ENCODE measurements around the gene TRIM63. TPM values are rescaled to one million over a fixed set of nuclear protein-coding genes. Genes with fewer than 3 reads are reported as not detected.

The TRIM63 gene
- total and polyA plus RNA-seq, 2 of the 8 experiments (the other 6 are each of a cell fraction or from before 2014, with no cell fraction given): not detected

DNA sequence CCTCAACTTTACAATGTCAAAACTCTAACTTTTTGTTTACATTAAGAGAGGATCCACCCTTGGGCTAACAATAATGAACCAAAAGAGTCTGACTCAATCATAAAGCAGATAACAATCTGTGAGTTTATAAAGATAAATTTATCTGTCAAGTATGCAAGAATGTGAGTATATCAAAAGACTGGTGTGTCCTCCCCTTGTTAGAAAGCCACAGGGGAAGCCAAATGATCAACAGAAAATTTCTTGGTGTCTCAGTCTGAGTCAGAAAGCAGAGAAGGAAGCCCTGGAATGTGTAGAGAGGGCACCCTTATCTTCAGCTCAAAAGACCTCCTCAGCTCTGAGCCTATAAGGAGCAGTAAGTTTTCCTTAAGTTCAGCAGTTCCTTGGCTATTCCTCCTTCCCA lies 30.3 kb upstream of the TRIM63 start:
- no peak for FAIRE-seq
- H4K20me1 ChIP-seq (replicated peaks in 1 of 2; ENCODE audit: control insufficient read depth in 1 of 2, insufficient read depth in 2 of 2, low read length in 2 of 2): no peaks in the 10 kb centered on the region
- TF ChIP-seq SIN3A (conservative IDR thresholded peaks at IDR 0.05 in 1 of 2, IDR thresholded peaks at IDR 0.05 in 1 of 2; ENCODE audit: low read depth in 1 of 2, low read length in 2 of 2) (no peak), ASH2L (IDR thresholded peaks at IDR 0.05; ENCODE audit: low read length) (no peak), GABPA (IDR thresholded peaks at IDR 0.05; ENCODE audit: borderline replicate concordance, insufficient read depth, low read length) (no peak), PHF8 (conservative IDR thresholded peaks at IDR 0.05; ENCODE audit: low read depth, low read length) (no peak), JUN (IDR thresholded peaks at IDR 0.05; ENCODE audit: low read depth, low read length) (no peak), BRCA1 (IDR thresholded peaks at IDR 0.05; ENCODE audit: low read depth, low read length) (no peak), GTF2F1 (IDR thresholded peaks at IDR 0.05; ENCODE audit: borderline replicate concordance, low read depth, low read length) (no peak), HDAC2 (IDR thresholded peaks at IDR 0.05; ENCODE audit: borderline replicate concordance in 1 of 2, low read depth in 2 of 2, low read length in 2 of 2) (no peak), SAP30 (IDR thresholded peaks at IDR 0.05; ENCODE audit: insufficient read depth, insufficient replicate concordance, low read length) (no peak), RBBP5 (IDR thresholded peaks at IDR 0.05; ENCODE audit: borderline replicate concordance, low read depth, low read length) (no peak), SUZ12 (IDR thresholded peaks at IDR 0.05; ENCODE audit: low read length) (no peak), EZH2 (IDR thresholded peaks at IDR 0.05; ENCODE audit: low read depth, low read length, severe bottlenecking) (no peak)
- TF ChIP-seq, protein P1, sequence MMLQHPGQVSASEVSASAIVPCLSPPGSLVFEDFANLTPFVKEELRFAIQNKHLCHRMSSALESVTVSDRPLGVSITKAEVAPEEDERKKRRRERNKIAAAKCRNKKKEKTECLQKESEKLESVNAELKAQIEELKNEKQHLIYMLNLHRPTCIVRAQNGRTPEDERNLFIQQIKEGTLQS (IDR thresholded peaks at IDR 0.05; ENCODE audit: insufficient read depth, low read depth, low read length): no peak
- peak overlapping the region; percentile 50; the same call in 1 of the 2 replicates for H2BK12ac ChIP-seq (ENCODE audit: low read depth, low read length)
- H3K23ac ChIP-seq (ENCODE audit: insufficient read length): no peak overlapping the region
- no peak overlapping the region for H3K4me3 ChIP-seq (ENCODE audit: extremely low read depth in 1 of 4, insufficient read depth in 2 of 4, low read depth in 3 of 4, low read length in 4 of 4)
- no peak overlapping the region for H3K56ac ChIP-seq (replicated peaks; ENCODE audit: insufficient read length, low read depth, low read length)
- H4K91ac ChIP-seq (replicated peaks; ENCODE audit: insufficient read length, low read length): no peak overlapping the region
- H3K9ac ChIP-seq (replicated peaks in 1 of 4; ENCODE audit: extremely low read depth in 1 of 4, low read depth in 3 of 4, low read length in 3 of 4): no peak overlapping the region
- H3K4me2 ChIP-seq (ENCODE audit: insufficient read depth in 1 of 2, low read depth in 2 of 2, low read length in 2 of 2): no peak overlapping the region
- ChIA-PET POLR2A (ENCODE audit: partially characterized antibody) (no interaction called here), CTCF (ENCODE audit: partially characterized antibody) (interaction anchor here (0.6 to 1.0 kb wide), 3 partner anchors 50 to 189 kb away, joined by 3 to 4 read pairs (median 3); no protein-coding TSS in a partner anchor)
- no peak overlapping the region for H3K27ac ChIP-seq (ENCODE audit: low read depth, low read length)
- H2BK20ac ChIP-seq (ENCODE audit: low read length): no peak overlapping the region
- no peaks in the 10 kb centered on the region for H3K79me2 ChIP-seq (ENCODE audit: control insufficient read depth in 1 of 2, insufficient read depth in 2 of 2, low read length in 2 of 2)
- DNase-seq (ENCODE audit: low read depth in 1 of 2, low spot score in 2 of 2): no peak
- no peak overlapping the region for H2BK15ac ChIP-seq (ENCODE audit: low read length)
- no peaks in the 10 kb centered on the region for H3K23me2 ChIP-seq (ENCODE audit: low read depth, low read length)
- H4K8ac ChIP-seq (ENCODE audit: extremely low read depth, insufficient read depth, low read length): no peak overlapping the region
- H2BK120ac ChIP-seq (replicated peaks; ENCODE audit: low read depth, low read length): no peak overlapping the region
- no peak overlapping the region for H3K18ac ChIP-seq (ENCODE audit: extremely low read depth, low read length)
- H3K79me1 ChIP-seq (ENCODE audit: low read depth, low read length): no peaks in the 10 kb centered on the region
- H3K14ac ChIP-seq (ENCODE audit: insufficient read length): no peak overlapping the region
- H2BK5ac ChIP-seq (ENCODE audit: low read depth, low read length): no peak overlapping the region
- H3K27me3 ChIP-seq (replicated peaks in 1 of 4; ENCODE audit: control insufficient read depth in 3 of 4, extremely low read depth in 1 of 4, insufficient read depth in 3 of 4, low read length in 3 of 4): peaks cover 0 to 5% (median 2%) of the 10 kb centered on the region in 4 experiments; a peak in 3 of 7 replicates
- no peak overlapping the region for H2AFZ ChIP-seq (ENCODE audit: low read length)
- H3K4me1 ChIP-seq (replicated peaks in 1 of 4; ENCODE audit: control insufficient read depth in 3 of 4, insufficient read depth in 4 of 4, low read length in 3 of 4): peaks cover 9 to 15% (median 12%) of the 10 kb centered on the region in 4 experiments
- no peak overlapping the region for H4K5ac ChIP-seq (ENCODE audit: insufficient read length, low read depth, low read length)
- no peaks in the 10 kb centered on the region for H3K36me3 ChIP-seq (ENCODE audit: control insufficient read depth in 2 of 4, insufficient read depth in 4 of 4, low read length in 3 of 4)
- H3K9me3 ChIP-seq (ENCODE audit: insufficient read depth in 2 of 2, low read depth in 1 of 2, low read length in 1 of 2): no peaks in the 10 kb centered on the region
- H2AK5ac ChIP-seq (ENCODE audit: low read depth, low read length): no peak overlapping the region
- H3K4ac ChIP-seq (replicated peaks; ENCODE audit: insufficient read length, low read depth, low read length): no peak overlapping the region

Data from H1 (cell line).